DOHH2 (cell line): ENCODE measurements around the gene CCIN.

Source experiments
- EZH2phosphoT487 ChIP-seq: fragments of 200-600 bp; sonication (generic); IDR thresholded peaks from 2 replicates; pipeline ENCODE4 v1.6.1; 2017; ENCODE audit warnings: borderline replicate concordance, mild to moderate bottlenecking, antibody characterized with exemption, low read length, moderate library complexity, mixed read lengths
- TF ChIP-seq, protein P1 (sequence below): fragments of 200-600 bp; sonication (generic); IDR thresholded peaks from one replicate; pipeline ENCODE4 v1.5.1; 2014; ENCODE audit warnings: antibody characterized with exemption, mild to moderate bottlenecking, low read depth, low read length; ENCODE audit not compliant: poor library complexity, severe bottlenecking

DNA sequence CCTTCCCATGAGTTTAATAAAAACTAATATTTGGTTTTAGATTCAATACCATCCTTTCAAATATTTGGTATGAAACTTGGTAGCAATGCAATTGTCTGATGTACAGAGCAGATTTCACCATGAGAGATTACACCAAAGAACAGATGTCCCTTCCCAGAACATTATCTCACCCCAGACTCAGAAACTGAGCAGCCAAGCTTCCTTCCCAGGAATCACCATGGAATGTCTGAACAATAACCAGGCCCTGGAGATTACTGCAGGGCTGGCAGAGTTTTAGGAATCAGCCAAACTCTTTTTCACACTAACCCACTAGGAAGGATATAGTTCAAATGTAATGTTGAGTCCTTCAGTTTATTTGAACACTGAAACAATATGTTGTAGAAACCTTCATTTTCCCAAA is 45.4 kb downstream of the CCIN start:
- TF ChIP-seq, protein P1, sequence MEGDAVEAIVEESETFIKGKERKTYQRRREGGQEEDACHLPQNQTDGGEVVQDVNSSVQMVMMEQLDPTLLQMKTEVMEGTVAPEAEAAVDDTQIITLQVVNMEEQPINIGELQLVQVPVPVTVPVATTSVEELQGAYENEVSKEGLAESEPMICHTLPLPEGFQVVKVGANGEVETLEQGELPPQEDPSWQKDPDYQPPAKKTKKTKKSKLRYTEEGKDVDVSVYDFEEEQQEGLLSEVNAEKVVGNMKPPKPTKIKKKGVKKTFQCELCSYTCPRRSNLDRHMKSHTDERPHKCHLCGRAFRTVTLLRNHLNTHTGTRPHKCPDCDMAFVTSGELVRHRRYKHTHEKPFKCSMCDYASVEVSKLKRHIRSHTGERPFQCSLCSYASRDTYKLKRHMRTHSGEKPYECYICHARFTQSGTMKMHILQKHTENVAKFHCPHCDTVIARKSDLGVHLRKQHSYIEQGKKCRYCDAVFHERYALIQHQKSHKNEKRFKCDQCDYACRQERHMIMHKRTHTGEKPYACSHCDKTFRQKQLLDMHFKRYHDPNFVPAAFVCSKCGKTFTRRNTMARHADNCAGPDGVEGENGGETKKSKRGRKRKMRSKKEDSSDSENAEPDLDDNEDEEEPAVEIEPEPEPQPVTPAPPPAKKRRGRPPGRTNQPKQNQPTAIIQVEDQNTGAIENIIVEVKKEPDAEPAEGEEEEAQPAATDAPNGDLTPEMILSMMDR: no peak
- TF ChIP-seq EZH2phosphoT487: no peak
